ENCODE results near the gene TOM1L2.

- no peak for TF ChIP-seq CTCF (IDR thresholded peaks at IDR 0.05; ENCODE audit: low read depth, low read length, poor library complexity, severe bottlenecking)
- TF ChIP-seq EZH2phosphoT487 (IDR thresholded peaks at IDR 0.05; ENCODE audit: borderline replicate concordance, low read length) = no peak
These were observed 99.5 kb downstream of the TOM1L2 start for GRCh38 chr17:17872547-17873345.
